OCI-LY3 (cell line): ENCODE data around the gene OR5T1.

Source experiments
- EZH2phosphoT487 ChIP-seq: fragments of 200-600 bp; shearing (Covaris generic); IDR thresholded peaks from 2 replicates; pipeline ENCODE4 v1.6.1; 2018; ENCODE audit warnings: antibody characterized with exemption, mixed run types, low read depth
- TF ChIP-seq, protein P1 (sequence below): fragments of 200-600, 300-600 bp; sonication (generic); IDR thresholded peaks from 2 replicates; pipeline ENCODE4 v1.5.1; 2014; ENCODE audit warnings: antibody characterized with exemption, low read length, low read depth

DNA sequence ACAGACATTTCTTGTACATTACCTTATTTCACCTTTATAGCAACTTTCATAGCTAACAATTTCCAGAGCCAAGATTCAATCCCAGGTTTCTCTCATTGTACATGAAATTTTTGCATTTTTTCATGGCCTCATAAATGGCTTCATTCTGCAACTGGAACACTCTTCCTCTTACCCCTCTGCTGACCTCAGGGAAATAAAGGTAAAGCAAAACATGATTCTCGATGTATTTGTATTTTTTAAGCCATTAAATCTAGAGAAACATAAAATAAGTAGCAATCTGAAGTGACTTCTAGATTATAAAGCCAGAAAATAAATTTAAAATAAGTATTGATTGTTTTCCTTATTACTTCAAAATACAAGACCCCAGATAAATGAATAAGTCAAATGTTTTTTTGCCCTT is 39.8 kb upstream of the OR5T1 start, which contains the start of gene OR5T2:
- TF ChIP-seq, protein P1, sequence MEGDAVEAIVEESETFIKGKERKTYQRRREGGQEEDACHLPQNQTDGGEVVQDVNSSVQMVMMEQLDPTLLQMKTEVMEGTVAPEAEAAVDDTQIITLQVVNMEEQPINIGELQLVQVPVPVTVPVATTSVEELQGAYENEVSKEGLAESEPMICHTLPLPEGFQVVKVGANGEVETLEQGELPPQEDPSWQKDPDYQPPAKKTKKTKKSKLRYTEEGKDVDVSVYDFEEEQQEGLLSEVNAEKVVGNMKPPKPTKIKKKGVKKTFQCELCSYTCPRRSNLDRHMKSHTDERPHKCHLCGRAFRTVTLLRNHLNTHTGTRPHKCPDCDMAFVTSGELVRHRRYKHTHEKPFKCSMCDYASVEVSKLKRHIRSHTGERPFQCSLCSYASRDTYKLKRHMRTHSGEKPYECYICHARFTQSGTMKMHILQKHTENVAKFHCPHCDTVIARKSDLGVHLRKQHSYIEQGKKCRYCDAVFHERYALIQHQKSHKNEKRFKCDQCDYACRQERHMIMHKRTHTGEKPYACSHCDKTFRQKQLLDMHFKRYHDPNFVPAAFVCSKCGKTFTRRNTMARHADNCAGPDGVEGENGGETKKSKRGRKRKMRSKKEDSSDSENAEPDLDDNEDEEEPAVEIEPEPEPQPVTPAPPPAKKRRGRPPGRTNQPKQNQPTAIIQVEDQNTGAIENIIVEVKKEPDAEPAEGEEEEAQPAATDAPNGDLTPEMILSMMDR, result no peak
- no peak for TF ChIP-seq EZH2phosphoT487
